HUES6 (cell line): Measurements from ENCODE around the gene HEXIM2.

Source experiments
- H3K27ac ChIP-seq: 2 replicates; pipeline ENCODE4 v1.7.0; 2013; ENCODE audit warnings: low read depth, mild to moderate bottlenecking, low read length, inconsistent platforms
- H3K27me3 ChIP-seq: 2 replicates; pipeline ENCODE4 v1.6.1; 2013; ENCODE audit warnings: low read length; ENCODE audit not compliant: control insufficient read depth, insufficient read depth
- H3K36me3 ChIP-seq: 2 replicates; pipeline ENCODE4 v1.6.1; 2013; ENCODE audit warnings: low read length; ENCODE audit not compliant: control insufficient read depth, insufficient read depth
- H3K4me1 ChIP-seq: 2 replicates; pipeline ENCODE4 v1.6.1; 2013; ENCODE audit warnings: low read length; ENCODE audit not compliant: control insufficient read depth, insufficient read depth
- H3K4me3 ChIP-seq: 2 replicates; pipeline ENCODE4 v1.5.1; 2013; ENCODE audit warnings: low read depth, low read length
- H3K9ac ChIP-seq: one replicate; pipeline ENCODE4 v1.6.1; 2013; ENCODE audit warnings: mild to moderate bottlenecking, low read length
- H3K9me3 ChIP-seq: 2 replicates; pipeline ENCODE4 v1.6.1; 2013; ENCODE audit warnings: low read depth, low read length; ENCODE audit not compliant: control insufficient read depth, insufficient read depth

Gene HEXIM2

GRCh38 chr17:45146890-45147580 is 14.6 kb upstream of the HEXIM2 start:
- Histone ChIP-seq H3K9me3 (no peaks in the 10 kb centered on the region), H3K9ac (peak overlapping the region; percentile 98), H3K27me3 (no peaks in the 10 kb centered on the region), H3K4me3 (peak overlapping the region; percentile 72), H3K4me1 (peaks cover 29% of the 10 kb centered on the region), H3K36me3 (no peaks in the 10 kb centered on the region), H3K27ac (peak overlapping the region; percentile 98)

- no peaks in the 10 kb centered on the region for H3K27me3 ChIP-seq
- H3K4me1 ChIP-seq: peaks cover 29% of the 10 kb centered on the region
- H3K4me3 ChIP-seq: peak overlapping the region; percentile 72
- H3K9me3 ChIP-seq: no peaks in the 10 kb centered on the region
- no peaks in the 10 kb centered on the region for H3K36me3 ChIP-seq
- H3K9ac ChIP-seq: peak overlapping the region; percentile 98
- H3K27ac ChIP-seq: peak overlapping the region; percentile 98
Measured at GRCh38 chr17:45147581-45148182, 14.0 kb upstream of the HEXIM2 start.

- H3K27ac ChIP-seq: peak within 1 kb of the TSS; percentile 98
- no peaks in the 10 kb centered on the region for H3K36me3 ChIP-seq
- peak within 1 kb of the TSS; percentile 93 for H3K4me3 ChIP-seq
- no peaks in the 10 kb centered on the region for H3K27me3 ChIP-seq
- no peaks in the 10 kb centered on the region for H3K9me3 ChIP-seq
- peak within 1 kb of the TSS; percentile 98 for H3K9ac ChIP-seq
- H3K4me1 ChIP-seq: peaks cover 22% of the 10 kb centered on the region
Measured at GRCh38 chr17:45148183-45149036, 13.3 kb upstream of the HEXIM2 start, which contains the start of gene HEXIM1. Gene HEXIM1 (plus strand): TSS chr17:45148475. CDS start chr17:45149191, 716 bp downstream.

GRCh38 chr17:45149037-45149668 is 12.5 kb upstream of the HEXIM2 start:
- no peaks in the 10 kb centered on the region for H3K36me3 ChIP-seq
- H3K9me3 ChIP-seq: no peaks in the 10 kb centered on the region
- H3K27ac ChIP-seq: no peak overlapping the region; the same call in 1 of the 2 replicates
- H3K27me3 ChIP-seq: no peaks in the 10 kb centered on the region
- peak overlapping the region; percentile 93 for H3K4me3 ChIP-seq
- H3K4me1 ChIP-seq: peaks cover 17% of the 10 kb centered on the region
- H3K9ac ChIP-seq: peak overlapping the region; percentile 85

GRCh38 chr17:45149669-45150664 is 11.7 kb upstream of the HEXIM2 start:
- H3K9ac ChIP-seq: peak overlapping the region; percentile 85
- H3K9me3 ChIP-seq: no peaks in the 10 kb centered on the region
- no peak overlapping the region; the same call in 1 of the 2 replicates for H3K27ac ChIP-seq
- peaks cover 12% of the 10 kb centered on the region for H3K4me1 ChIP-seq
- no peaks in the 10 kb centered on the region for H3K27me3 ChIP-seq
- peak overlapping the region; percentile 93 for H3K4me3 ChIP-seq
- H3K36me3 ChIP-seq: no peaks in the 10 kb centered on the region

- H3K4me1 ChIP-seq: peaks cover 7% of the 10 kb centered on the region; the same call in 1 of the 2 replicates
- H3K9ac ChIP-seq: no peak overlapping the region
- no peak overlapping the region for H3K27ac ChIP-seq
- no peaks in the 10 kb centered on the region for H3K9me3 ChIP-seq
- H3K36me3 ChIP-seq: no peaks in the 10 kb centered on the region
- H3K27me3 ChIP-seq: no peaks in the 10 kb centered on the region
- peak overlapping the region; percentile 93 for H3K4me3 ChIP-seq
Measured at GRCh38 chr17:45150911-45151809, 10.5 kb upstream of the HEXIM2 start.

GRCh38 chr17:45155029-45155428 is 6.6 kb upstream of the HEXIM2 start:
- Histone ChIP-seq H3K4me1 (peaks cover 8% of the 10 kb centered on the region), H3K9ac (no peak overlapping the region), H3K27ac (no peak overlapping the region), H3K36me3 (no peaks in the 10 kb centered on the region), H3K27me3 (no peaks in the 10 kb centered on the region), H3K9me3 (no peaks in the 10 kb centered on the region), H3K4me3 (no peak overlapping the region)

GRCh38 chr17:45155483-45155882 is 6.2 kb upstream of the HEXIM2 start:
- H3K9me3 ChIP-seq: no peaks in the 10 kb centered on the region
- H3K9ac ChIP-seq: no peak overlapping the region
- H3K4me3 ChIP-seq: no peak overlapping the region
- H3K27me3 ChIP-seq: no peaks in the 10 kb centered on the region
- no peaks in the 10 kb centered on the region for H3K36me3 ChIP-seq
- no peak overlapping the region for H3K27ac ChIP-seq
- peaks cover 12% of the 10 kb centered on the region for H3K4me1 ChIP-seq

- Histone ChIP-seq H3K4me3 (no peak overlapping the region), H3K36me3 (peaks cover 2% of the 10 kb centered on the region; the same call in 1 of the 2 replicates), H3K27ac (no peak overlapping the region), H3K9ac (no peak overlapping the region), H3K27me3 (no peaks in the 10 kb centered on the region), H3K9me3 (no peaks in the 10 kb centered on the region), H3K4me1 (peaks cover 13% of the 10 kb centered on the region)
Measured at GRCh38 chr17:45156242-45156641, 5.4 kb upstream of the HEXIM2 start.
